Small intestine (tissue), 7 donors: ENCODE results near the gene FAM187B. TPM values are rescaled to one million over a fixed set of nuclear protein-coding genes. Genes with fewer than 3 reads are reported as not detected.
"Not testable (repeated sequence)": the region's sequence is repeated elsewhere in the genome, so short reads cannot be mapped to it uniquely, and the experiment has no call there.

Experiments
- DNase-seq, 2 donors: peaks; one replicate each; pipeline versions ENCODE4 v3.0.0 to v3.0.0-alpha.2; 2013
- FAIRE-seq: peaks from 2 replicates; lab custom pipeline; 2012; peaks lifted over from hg19 to GRCh38; lab: Jason Lieb, UNC
- H3K27ac ChIP-seq, 3 donors: one replicate each; pipeline ENCODE4 v1.5.1; 2013; ENCODE audit warnings: low read length in 2 of 3, mild to moderate bottlenecking in 2 of 3, control low read depth in 1 of 3, inconsistent platforms in 1 of 3, low read depth in 1 of 3, moderate library complexity in 1 of 3
- H3K27me3 ChIP-seq, 3 donors: one replicate each; pipeline ENCODE4 v1.6.1; 2013; ENCODE audit warnings: low read length in 3 of 3, inconsistent platforms in 1 of 3; ENCODE audit not compliant: control insufficient read depth in 3 of 3, insufficient read depth in 3 of 3
- H3K36me3 ChIP-seq, 3 donors: one replicate each; pipeline ENCODE4 v1.6.1; 2013; ENCODE audit warnings: low read length in 3 of 3, inconsistent platforms in 1 of 3, low read depth in 1 of 3, mild to moderate bottlenecking in 1 of 3, moderate library complexity in 1 of 3; ENCODE audit not compliant: control insufficient read depth in 3 of 3, insufficient read depth in 2 of 3
- H3K4me1 ChIP-seq, 3 donors: one replicate each; pipeline ENCODE4 v1.6.1; 2013; ENCODE audit warnings: low read length in 2 of 3, inconsistent platforms in 1 of 3, low read depth in 1 of 3, mild to moderate bottlenecking in 1 of 3, moderate library complexity in 1 of 3; ENCODE audit not compliant: control insufficient read depth in 3 of 3, insufficient read depth in 2 of 3
- H3K4me3 ChIP-seq, 3 donors: one replicate each; pipeline ENCODE4 v1.5.1; 2013; ENCODE audit warnings: low read length in 3 of 3, control low read depth in 1 of 3, inconsistent platforms in 1 of 3, low read depth in 1 of 3, mild to moderate bottlenecking in 1 of 3, moderate library complexity in 1 of 3
- H3K9me3 ChIP-seq, 2 donors: one replicate each; pipeline ENCODE4 v1.6.1; 2013; ENCODE audit warnings: low read depth in 1 of 2, low read length in 1 of 2; ENCODE audit not compliant: control insufficient read depth in 2 of 2, insufficient read depth in 1 of 2
- WGBS, 3 donors: extraction: QIAGEN DNeasy Blood & Tissue Kit; methylation state at CpG; one replicate each; pipeline ENCODE4 v1.1.7; 2013; 5-methylcytosine and 5-hydroxymethylcytosine counted together
- polyA plus RNA-seq, 4 donors: library from polyadenylated mRNA; stranded (reverse) in 3 of 4; unstranded in 1 of 4; fragments of 200-250 nt in 3 of 4; fragments of 120-200 nt in 1 of 4; gene quantifications; one replicate each; pipeline versions ENCODE4 v1.2.1 to v1.2.3, GENCODE V29; 2013
- donor health status: healthy with polysubstance abuse.
- donor health status: control.
- donor health status: control.
- donor health status: Bipolar disorder and iron deficiency.
- donor health status: healthy.

The FAM187B gene
- polyA plus RNA-seq, 4 donors, result not detected

- Histone ChIP-seq H3K36me3 (peaks cover 0 to 22% (median 4%) of the 10 kb centered on the region in 3 donors), H3K9me3 (no peaks in the 10 kb centered on the region), H3K4me1 (peaks cover 0 to 19% (median 0%) of the 10 kb centered on the region in 3 donors), H3K27ac (peak overlapping the region; percentile 94 to 96 (median 96)), H3K4me3 (peak overlapping the region; percentile 67 to 96 (median 94)), H3K27me3 (no peaks in the 10 kb centered on the region)
- WGBS, 3 donors, result 2 to 3% (median 3%) methylated on average over 40 to 42 of the region's 42 CpGs
- DNase-seq, result peak; percentile 96 to 97
- FAIRE-seq, result no peak
Observed at GRCh38 chr19:35247526-35248309, 19.2 kb upstream of the FAM187B start.

DNA sequence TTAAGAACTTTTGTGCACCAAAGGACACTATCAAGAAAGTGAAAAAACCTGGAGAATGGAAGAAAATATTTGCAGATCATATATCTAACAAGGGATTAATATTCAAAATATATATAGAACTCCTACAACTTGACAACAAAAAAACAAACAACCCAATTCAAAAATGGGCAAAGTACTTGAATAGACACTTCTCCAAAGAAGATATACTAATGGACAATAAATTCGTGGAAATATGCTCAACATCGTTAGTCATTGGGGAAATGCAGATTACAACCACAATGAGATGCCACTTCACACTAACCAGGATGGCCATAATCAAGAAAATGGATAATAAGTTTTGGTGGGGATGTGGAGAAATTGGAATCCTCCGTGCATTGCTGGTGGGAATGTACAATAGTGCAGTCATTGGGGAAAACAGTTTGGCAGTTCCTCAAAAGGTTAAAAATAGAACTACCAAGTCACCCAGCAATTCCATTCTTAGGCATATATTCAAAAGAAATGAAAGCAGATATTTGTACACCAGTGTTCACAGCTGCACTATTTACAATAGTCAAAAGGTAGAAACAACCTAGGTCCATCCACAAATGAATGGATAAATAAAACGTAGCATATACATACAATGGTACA is 18.0 kb upstream of the FAM187B start:
- FAIRE-seq, result no peak
- peaks cover 0 to 14% (median 4%) of the 10 kb centered on the region in 3 donors for H3K36me3 ChIP-seq
- H3K4me3 ChIP-seq, result no peak overlapping the region
- H3K4me1 ChIP-seq, result peaks cover 0 to 18% (median 0%) of the 10 kb centered on the region in 3 donors
- no peaks in the 10 kb centered on the region for H3K9me3 ChIP-seq
- 79 to 87% (median 81%) methylated on average over 4 of the region's 4 CpGs for WGBS, 3 donors
- H3K27me3 ChIP-seq, result peaks cover 0 to 2% (median 0%) of the 10 kb centered on the region in 3 donors
- no peak for DNase-seq
- no peak overlapping the region for H3K27ac ChIP-seq

- H3K27ac ChIP-seq, result no peak overlapping the region
- 81 to 100% (median 95%) methylated on average over 1 of the region's 1 CpG for WGBS, 3 donors
- peaks cover 0 to 3% of the 10 kb centered on the region in 2 donors for H3K9me3 ChIP-seq
- no peaks in the 10 kb centered on the region for H3K36me3 ChIP-seq
- H3K4me3 ChIP-seq, result no peak overlapping the region
- peaks cover 0 to 2% (median 0%) of the 10 kb centered on the region in 3 donors for H3K27me3 ChIP-seq
- FAIRE-seq (no peak), DNase-seq (no peak)
- H3K4me1 ChIP-seq, result no peaks in the 10 kb centered on the region
Observed at GRCh38 chr19:35241417-35241816, 12.9 kb upstream of the FAM187B start.

DNA sequence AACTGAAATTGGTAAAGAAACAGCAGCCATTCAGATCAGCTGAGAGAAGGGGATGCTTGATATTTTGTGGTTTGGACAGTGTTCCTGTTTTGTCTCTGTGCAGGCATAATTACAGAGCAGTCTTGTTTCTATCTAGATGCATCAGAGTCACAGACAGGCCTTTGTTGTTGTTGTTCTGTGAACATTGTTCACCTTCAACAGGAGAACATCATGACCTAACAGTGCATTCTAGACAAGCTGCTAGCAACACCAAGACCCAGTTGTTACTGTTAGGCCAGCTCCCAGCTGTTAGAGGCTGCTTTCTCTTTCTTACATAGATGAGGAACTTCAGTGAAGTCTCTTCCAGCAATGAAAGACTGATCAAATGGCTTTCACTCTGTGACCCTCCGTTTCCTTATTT is 11.8 kb upstream of the FAM187B start:
- Histone ChIP-seq H3K36me3 (no peaks in the 10 kb centered on the region), H3K4me1 (no peaks in the 10 kb centered on the region), H3K9me3 (peaks cover 0 to 3% of the 10 kb centered on the region in 2 donors), H3K4me3 (no peak overlapping the region), H3K27me3 (peaks cover 0 to 2% (median 0%) of the 10 kb centered on the region in 3 donors), H3K27ac (peak overlapping the region in 1 of 3 donors; percentile 85)
- no peak for DNase-seq
- 65 to 80% (median 71%) methylated on average over 1 of the region's 1 CpG for WGBS, 3 donors
- FAIRE-seq, result no peak

DNA sequence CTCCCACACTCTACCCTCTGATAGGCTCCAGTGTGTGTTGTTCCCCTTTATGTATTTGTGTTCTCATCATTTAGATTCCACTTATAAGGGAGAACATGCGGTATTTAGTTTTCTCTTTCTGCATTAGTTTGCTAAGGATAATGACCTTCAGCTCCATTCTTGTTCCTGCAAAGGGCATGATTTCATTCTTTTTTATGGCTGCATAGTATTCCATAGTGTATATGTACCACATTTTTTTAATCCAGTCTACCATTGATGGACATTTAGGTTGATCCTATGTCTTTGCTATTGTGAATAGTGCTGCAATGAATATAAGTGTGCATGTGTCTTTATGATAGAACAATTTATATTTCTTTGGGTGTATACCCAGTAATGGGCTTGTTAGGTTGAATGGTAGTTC is 11.1 kb upstream of the FAM187B start:
- H3K4me1 ChIP-seq, H3K4me3 ChIP-seq, H3K9me3 ChIP-seq, DNase-seq, H3K36me3 ChIP-seq, FAIRE-seq, H3K27me3 ChIP-seq: not testable (repeated sequence)
- 86 to 96% (median 87%) methylated on average over 1 of the region's 1 CpG for WGBS, 3 donors
- H3K27ac ChIP-seq, result peak overlapping the region in 1 of 3 donors; percentile 85

- Histone ChIP-seq H3K27ac (no peak overlapping the region), H3K36me3 (no peaks in the 10 kb centered on the region), H3K27me3 (no peaks in the 10 kb centered on the region), H3K4me1 (no peaks in the 10 kb centered on the region), H3K9me3 (peaks cover 0 to 3% of the 10 kb centered on the region in 2 donors), H3K4me3 (no peak overlapping the region)
- no peak for FAIRE-seq
- 75 to 78% (median 75%) methylated on average over 6 of the region's 6 CpGs for WGBS, 3 donors
- peak; percentile 17 to 33 for DNase-seq
Observed at GRCh38 chr19:35236638-35237400, 8.3 kb upstream of the FAM187B start.

GRCh38 chr19:35232912-35233311 is 4.4 kb upstream of the FAM187B start:
- no peaks in the 10 kb centered on the region for H3K27me3 ChIP-seq
- no peaks in the 10 kb centered on the region for H3K4me1 ChIP-seq
- H3K27ac ChIP-seq, result no peak overlapping the region
- H3K36me3 ChIP-seq, result no peaks in the 10 kb centered on the region
- no peaks in the 10 kb centered on the region for H3K9me3 ChIP-seq
- FAIRE-seq (no peak), DNase-seq (peak in 1 of 2 donors; percentile 19)
- 31 to 56% (median 42%) methylated on average over 5 of the region's 5 CpGs for WGBS, 3 donors
- no peak overlapping the region for H3K4me3 ChIP-seq

GRCh38 chr19:35231956-35232645 is 3.6 kb upstream of the FAM187B start:
- WGBS, 3 donors, result 84 to 90% (median 85%) methylated on average over 14 of the region's 14 CpGs
- no peaks in the 10 kb centered on the region for H3K9me3 ChIP-seq
- no peak overlapping the region for H3K27ac ChIP-seq
- H3K36me3 ChIP-seq, result no peaks in the 10 kb centered on the region
- FAIRE-seq (no peak), DNase-seq (no peak)
- H3K4me1 ChIP-seq, result no peaks in the 10 kb centered on the region
- H3K4me3 ChIP-seq, result no peak overlapping the region
- H3K27me3 ChIP-seq, result no peaks in the 10 kb centered on the region
